HL-60 (cell line): Measurements from ENCODE around the gene KIF22.

Experiments
- DNase-seq, 2 experiments: peaks; one replicate each; pipeline ENCODE4 v3.0.0-alpha.2; 2010 to 2020; ENCODE audit warnings: low read depth in 1 of 2, low spot score in 1 of 2
- H3K27ac ChIP-seq: fragments of 250-450 bp; sonication (Bioruptor Pico); replicated peaks from 2 replicates; pipeline ENCODE4 v1.5.1; 2020; ENCODE audit warnings: mild to moderate bottlenecking, moderate library complexity
- H3K27me3 ChIP-seq: fragments of 250-450 bp; sonication (Bioruptor Pico); 2 replicates; pipeline ENCODE4 v1.5.1; 2021; ENCODE audit warnings: mild to moderate bottlenecking, moderate library complexity; ENCODE audit not compliant: insufficient read depth, poor library complexity, severe bottlenecking
- H3K4me3 ChIP-seq: replicated peaks from 2 replicates; pipeline ENCODE4 v1.5.1; 2011; ENCODE audit warnings: mild to moderate bottlenecking, control low read depth, low read length; ENCODE audit not compliant: insufficient read depth
- GABPA ChIP-seq: IDR thresholded peaks from 2 replicates; pipeline ENCODE4 v1.6.1; 2012; ENCODE audit warnings: low read depth
- POLR2AphosphoS5 ChIP-seq: IDR thresholded peaks from 2 replicates; pipeline ENCODE4 v1.6.1; 2012; ENCODE audit warnings: low read depth
- SPI1 ChIP-seq: IDR thresholded peaks from 2 replicates; pipeline ENCODE4 v1.6.1; 2012; ENCODE audit warnings: low read depth, mild to moderate bottlenecking, borderline replicate concordance
- TF ChIP-seq, protein P1 (sequence below): IDR thresholded peaks from 2 replicates; pipeline ENCODE4 v1.6.1; 2012; ENCODE audit warnings: low read depth; ENCODE audit not compliant: insufficient replicate concordance
- TF ChIP-seq, protein P2 (sequence below): IDR thresholded peaks from one replicate; pipeline ENCODE4 v1.5.1; 2011; ENCODE audit warnings: low read length, control low read depth, inconsistent platforms; ENCODE audit not compliant: insufficient read depth

KIF22 gene

DNA sequence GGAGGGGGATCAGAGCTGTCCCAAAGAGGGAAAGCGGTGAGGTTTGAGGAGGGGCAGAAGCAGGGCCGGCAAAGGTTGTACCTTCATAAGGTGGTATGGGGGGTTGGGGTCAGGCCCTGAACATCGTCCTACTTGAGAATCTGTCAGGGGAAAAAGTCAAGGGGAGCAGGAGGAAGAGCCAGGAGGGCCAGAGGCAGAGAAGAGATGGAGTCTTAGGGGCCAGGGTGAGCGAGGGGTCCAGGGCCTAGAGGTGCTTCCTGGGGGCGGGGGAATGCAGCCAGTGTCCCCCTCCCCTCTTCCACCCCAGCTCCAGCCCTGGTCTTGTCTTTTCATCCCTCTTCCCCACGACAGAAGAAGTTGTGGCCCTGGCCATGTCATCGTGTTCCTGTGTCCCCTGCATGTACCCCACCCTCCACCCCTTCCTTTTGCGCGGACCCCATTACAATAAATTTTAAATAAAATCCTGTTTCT lies 20.2 kb downstream of the KIF22 start:
- DNase-seq: no peak
- TF ChIP-seq, protein P1, sequence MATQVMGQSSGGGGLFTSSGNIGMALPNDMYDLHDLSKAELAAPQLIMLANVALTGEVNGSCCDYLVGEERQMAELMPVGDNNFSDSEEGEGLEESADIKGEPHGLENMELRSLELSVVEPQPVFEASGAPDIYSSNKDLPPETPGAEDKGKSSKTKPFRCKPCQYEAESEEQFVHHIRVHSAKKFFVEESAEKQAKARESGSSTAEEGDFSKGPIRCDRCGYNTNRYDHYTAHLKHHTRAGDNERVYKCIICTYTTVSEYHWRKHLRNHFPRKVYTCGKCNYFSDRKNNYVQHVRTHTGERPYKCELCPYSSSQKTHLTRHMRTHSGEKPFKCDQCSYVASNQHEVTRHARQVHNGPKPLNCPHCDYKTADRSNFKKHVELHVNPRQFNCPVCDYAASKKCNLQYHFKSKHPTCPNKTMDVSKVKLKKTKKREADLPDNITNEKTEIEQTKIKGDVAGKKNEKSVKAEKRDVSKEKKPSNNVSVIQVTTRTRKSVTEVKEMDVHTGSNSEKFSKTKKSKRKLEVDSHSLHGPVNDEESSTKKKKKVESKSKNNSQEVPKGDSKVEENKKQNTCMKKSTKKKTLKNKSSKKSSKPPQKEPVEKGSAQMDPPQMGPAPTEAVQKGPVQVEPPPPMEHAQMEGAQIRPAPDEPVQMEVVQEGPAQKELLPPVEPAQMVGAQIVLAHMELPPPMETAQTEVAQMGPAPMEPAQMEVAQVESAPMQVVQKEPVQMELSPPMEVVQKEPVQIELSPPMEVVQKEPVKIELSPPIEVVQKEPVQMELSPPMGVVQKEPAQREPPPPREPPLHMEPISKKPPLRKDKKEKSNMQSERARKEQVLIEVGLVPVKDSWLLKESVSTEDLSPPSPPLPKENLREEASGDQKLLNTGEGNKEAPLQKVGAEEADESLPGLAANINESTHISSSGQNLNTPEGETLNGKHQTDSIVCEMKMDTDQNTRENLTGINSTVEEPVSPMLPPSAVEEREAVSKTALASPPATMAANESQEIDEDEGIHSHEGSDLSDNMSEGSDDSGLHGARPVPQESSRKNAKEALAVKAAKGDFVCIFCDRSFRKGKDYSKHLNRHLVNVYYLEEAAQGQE: no peak
- TF ChIP-seq POLR2AphosphoS5 (no peak), SPI1 (no peak), GABPA (no peak)
- TF ChIP-seq, protein P2, sequence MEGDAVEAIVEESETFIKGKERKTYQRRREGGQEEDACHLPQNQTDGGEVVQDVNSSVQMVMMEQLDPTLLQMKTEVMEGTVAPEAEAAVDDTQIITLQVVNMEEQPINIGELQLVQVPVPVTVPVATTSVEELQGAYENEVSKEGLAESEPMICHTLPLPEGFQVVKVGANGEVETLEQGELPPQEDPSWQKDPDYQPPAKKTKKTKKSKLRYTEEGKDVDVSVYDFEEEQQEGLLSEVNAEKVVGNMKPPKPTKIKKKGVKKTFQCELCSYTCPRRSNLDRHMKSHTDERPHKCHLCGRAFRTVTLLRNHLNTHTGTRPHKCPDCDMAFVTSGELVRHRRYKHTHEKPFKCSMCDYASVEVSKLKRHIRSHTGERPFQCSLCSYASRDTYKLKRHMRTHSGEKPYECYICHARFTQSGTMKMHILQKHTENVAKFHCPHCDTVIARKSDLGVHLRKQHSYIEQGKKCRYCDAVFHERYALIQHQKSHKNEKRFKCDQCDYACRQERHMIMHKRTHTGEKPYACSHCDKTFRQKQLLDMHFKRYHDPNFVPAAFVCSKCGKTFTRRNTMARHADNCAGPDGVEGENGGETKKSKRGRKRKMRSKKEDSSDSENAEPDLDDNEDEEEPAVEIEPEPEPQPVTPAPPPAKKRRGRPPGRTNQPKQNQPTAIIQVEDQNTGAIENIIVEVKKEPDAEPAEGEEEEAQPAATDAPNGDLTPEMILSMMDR: no peak
- Histone ChIP-seq H3K27me3 (no peaks in the 10 kb centered on the region), H3K4me3 (no peak overlapping the region), H3K27ac (no peak overlapping the region)

DNA sequence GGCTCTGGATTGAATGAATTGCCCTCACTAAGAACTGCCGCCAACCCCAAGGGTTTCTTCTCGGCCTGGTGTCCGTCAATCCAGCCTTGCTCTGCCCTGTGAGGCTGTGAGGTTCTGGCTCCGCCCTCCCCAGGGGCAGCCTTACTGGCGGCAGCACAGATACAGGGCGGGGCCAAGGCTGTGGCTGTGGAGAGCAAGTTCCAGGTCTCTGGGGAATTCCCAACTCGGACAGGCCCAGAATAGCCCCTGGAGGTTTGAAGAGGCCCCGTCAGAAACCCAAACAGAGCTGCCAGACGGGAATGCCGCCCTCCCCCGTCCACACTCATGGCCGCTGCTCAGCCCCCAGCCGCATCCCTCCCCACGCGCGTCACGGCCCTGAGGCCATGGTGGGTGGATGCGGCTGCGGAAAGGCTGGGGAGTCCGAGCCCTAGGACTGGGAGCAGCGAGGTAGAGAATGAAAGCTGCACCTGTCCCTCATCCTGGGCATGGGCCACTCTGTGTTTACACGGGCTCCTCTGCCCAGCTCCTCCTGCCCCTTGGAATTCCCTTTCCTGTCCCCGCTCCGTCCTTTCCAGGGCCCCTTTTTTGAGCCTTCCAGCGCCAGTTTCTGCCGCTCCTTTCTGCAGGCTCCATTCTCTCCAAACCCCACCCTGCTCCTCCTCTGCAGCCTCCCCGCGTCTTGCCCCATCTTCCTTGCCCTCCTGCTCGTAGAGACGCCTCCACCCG lies 20.8 kb downstream of the KIF22 start:
- TF ChIP-seq, protein P2: no peak
- peak; percentile 91 for TF ChIP-seq POLR2AphosphoS5
- Histone ChIP-seq H3K4me3 (peak overlapping the region; percentile 9; the same call in 1 of the 2 replicates), H3K27ac (no peak overlapping the region), H3K27me3 (no peaks in the 10 kb centered on the region)
- DNase-seq: peak; percentile 56 to 89

DNA sequence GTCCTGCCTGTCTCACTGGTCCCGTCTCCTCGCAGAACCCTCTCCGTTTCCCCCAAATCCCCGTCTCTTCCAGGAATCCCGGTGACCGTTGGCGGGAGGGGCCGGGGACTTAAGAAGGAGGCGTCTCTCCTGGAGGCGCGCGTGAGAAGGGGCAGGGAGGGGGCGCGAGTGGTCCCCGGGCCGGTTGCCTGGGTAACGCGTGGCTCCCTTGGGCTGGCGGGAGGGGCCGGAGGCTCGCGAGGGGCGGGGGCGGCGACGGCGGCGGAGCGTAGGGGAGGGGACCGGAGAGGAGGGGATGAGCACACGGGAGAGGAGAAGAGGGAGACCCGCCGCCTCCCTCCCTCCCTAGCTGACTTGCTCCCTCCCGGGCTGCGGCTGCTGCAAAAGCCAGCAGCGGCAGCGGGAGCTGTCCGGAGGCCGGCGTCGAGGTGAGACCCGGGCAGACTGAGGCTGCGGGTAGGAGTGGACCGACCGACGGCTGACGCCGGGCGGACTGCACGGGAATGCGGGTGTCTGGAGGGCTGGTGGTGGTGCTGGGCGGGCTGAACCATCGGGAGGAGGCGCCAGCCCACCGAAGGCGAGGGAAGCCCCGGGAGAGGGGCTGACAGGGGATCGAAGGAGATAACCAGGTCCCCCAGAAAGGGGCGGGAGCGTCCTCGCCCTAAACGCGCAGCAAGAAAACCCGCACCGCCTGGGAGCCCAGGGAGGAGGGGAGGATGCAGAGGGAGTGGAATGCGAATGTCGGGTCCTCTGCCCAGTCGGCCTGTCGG lies 21.5 kb downstream of the KIF22 start, which contains the start of gene PRRT2:
TSS of gene PRRT2 (plus strand) at position 298 of the 770 bp plus-strand sequence. CDS start 862 bp downstream, outside the sequence.
- H3K27ac ChIP-seq: no peak within 1 kb of the TSS
- H3K27me3 ChIP-seq: no peaks in the 10 kb centered on the region
- no peak for DNase-seq
- H3K4me3 ChIP-seq: peak within 1 kb of the TSS; percentile 9; the same call in 1 of the 2 replicates
- TF ChIP-seq POLR2AphosphoS5: no peak
- no peak for TF ChIP-seq GABPA
- TF ChIP-seq, protein P2: no peak
- no peak for TF ChIP-seq SPI1
- TF ChIP-seq, protein P1: no peak
